Measurements from ENCODE around the gene RRP1B.
"Not testable (repeated sequence)": the region's sequence is repeated elsewhere in the genome, so short reads cannot be mapped to it uniquely, and the experiment has no call there.

Gene RRP1B

DNA sequence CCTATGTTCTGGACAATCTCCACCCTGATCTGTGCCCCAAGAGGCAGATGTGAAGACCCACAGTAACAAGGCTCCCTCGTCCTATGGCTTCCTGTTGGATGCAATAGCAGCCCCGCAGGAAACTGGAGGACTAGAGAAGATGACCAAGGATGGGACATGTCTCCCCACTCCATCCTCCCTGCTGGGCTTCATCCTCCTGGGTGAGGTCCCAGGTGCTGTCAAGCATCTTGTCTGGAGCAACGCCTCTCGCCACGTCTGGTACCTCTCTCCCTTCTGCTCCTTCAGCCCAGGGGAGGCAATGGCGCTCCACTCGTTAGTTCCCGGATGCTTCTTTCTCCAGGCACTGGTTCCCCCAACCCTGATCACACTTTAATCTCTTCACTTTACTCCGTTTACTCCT, 11.2 kb upstream of the RRP1B start:
- TF ChIP-seq, protein P1, sequence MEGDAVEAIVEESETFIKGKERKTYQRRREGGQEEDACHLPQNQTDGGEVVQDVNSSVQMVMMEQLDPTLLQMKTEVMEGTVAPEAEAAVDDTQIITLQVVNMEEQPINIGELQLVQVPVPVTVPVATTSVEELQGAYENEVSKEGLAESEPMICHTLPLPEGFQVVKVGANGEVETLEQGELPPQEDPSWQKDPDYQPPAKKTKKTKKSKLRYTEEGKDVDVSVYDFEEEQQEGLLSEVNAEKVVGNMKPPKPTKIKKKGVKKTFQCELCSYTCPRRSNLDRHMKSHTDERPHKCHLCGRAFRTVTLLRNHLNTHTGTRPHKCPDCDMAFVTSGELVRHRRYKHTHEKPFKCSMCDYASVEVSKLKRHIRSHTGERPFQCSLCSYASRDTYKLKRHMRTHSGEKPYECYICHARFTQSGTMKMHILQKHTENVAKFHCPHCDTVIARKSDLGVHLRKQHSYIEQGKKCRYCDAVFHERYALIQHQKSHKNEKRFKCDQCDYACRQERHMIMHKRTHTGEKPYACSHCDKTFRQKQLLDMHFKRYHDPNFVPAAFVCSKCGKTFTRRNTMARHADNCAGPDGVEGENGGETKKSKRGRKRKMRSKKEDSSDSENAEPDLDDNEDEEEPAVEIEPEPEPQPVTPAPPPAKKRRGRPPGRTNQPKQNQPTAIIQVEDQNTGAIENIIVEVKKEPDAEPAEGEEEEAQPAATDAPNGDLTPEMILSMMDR (IDR thresholded peaks at IDR 0.05) = no peak
- no peaks in the 10 kb centered on the region for H3K27me3 ChIP-seq
- no peak for DNase-seq
- H3K4me3 ChIP-seq = no peak overlapping the region
- H3K27ac ChIP-seq = no peak overlapping the region
- H3K4me1 ChIP-seq = peaks cover 0 to 23% (median 3%) of the 10 kb centered on the region in 4 donors
- intact Hi-C loops (cut with DNase I; ENCODE audit: low total_unique reads) = no loop called here
- no peaks in the 10 kb centered on the region for H3K36me3 ChIP-seq
- H3K9me3 ChIP-seq = no peaks in the 10 kb centered on the region

DNA sequence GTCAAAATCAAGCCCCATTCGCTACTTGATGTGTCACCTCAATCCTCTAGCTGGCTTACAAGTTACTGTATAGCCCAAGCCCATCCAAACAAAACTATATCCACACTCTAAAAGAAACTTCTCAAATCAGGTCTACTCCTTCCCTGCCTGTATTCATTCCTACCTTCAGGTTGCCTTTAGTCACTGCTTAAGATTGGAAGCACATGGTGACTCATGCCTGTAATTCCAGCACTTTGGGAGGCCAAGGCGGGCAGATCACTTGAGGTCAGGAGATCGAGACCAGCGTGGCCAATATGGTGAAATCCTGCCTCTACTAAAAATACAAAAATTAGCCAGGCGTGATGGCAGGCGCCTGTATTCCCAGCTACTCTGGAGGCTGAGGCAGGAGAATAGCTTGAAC, 7.4 kb upstream of the RRP1B start:
- H3K27me3 ChIP-seq; H3K4me3 ChIP-seq; intact Hi-C loops (cut with DNase I; ENCODE audit: low total_unique reads); H3K27ac ChIP-seq; H3K4me1 ChIP-seq; DNase-seq; H3K9me3 ChIP-seq; H3K36me3 ChIP-seq: not testable (repeated sequence)

DNA sequence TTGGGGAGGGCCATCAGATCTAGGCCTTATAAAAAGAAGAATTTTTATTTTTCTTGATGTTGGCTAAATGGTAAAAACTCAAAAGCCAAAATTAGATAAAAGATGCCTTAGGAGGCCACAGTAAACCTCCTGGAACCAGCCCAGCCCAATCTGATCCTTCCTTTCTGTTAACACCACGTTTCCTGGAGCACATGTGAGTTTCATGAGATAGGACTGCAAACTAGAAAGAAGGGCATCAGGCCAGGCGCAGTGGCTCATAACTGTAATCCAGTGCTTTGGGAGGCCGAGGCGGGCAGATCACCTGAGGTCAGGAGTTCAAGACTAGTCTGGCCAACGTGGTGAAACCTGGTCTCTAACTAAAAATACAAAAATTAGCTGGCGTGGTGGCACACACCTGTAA, 6.7 kb upstream of the RRP1B start:
- TF ChIP-seq, protein P1 (IDR thresholded peaks at IDR 0.05) = no peak
- Histone ChIP-seq H3K4me1 (no peaks in the 10 kb centered on the region), H3K4me3 (no peak overlapping the region), H3K27ac (no peak overlapping the region), H3K36me3 (no peaks in the 10 kb centered on the region), H3K9me3 (no peaks in the 10 kb centered on the region), H3K27me3 (no peaks in the 10 kb centered on the region)
- intact Hi-C loops (cut with DNase I; ENCODE audit: low total_unique reads) = no loop called here
- DNase-seq = no peak

DNA sequence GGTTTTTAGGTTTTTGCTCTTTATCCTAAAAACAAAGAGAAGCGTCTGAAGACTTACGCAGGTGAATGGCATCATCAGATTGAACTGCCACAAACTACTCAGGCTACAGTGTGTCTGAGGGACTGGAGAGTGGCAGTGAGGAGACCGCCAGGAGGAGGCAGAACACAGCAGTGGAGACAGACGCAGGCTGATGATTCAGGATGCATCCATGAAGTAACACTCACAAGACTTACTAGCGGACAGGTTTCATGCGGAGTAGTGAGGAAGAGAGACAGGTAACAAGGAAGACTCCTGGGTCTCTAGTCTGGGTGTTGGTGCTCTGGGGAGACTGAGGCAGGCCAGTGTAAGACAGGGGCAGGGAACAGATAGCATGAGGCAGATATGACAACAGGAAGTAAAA, 5.7 kb upstream of the RRP1B start:
- Histone ChIP-seq H3K27me3 (no peaks in the 10 kb centered on the region), H3K4me3 (no peak overlapping the region), H3K27ac (no peak overlapping the region), H3K9me3 (no peaks in the 10 kb centered on the region), H3K36me3 (no peaks in the 10 kb centered on the region), H3K4me1 (peaks cover 0 to 1% (median under 1%) of the 10 kb centered on the region in 4 donors)
- intact Hi-C loops (cut with DNase I; ENCODE audit: low total_unique reads) = no loop called here
- TF ChIP-seq, protein P1 (IDR thresholded peaks at IDR 0.05) = no peak
- DNase-seq = no peak

DNA sequence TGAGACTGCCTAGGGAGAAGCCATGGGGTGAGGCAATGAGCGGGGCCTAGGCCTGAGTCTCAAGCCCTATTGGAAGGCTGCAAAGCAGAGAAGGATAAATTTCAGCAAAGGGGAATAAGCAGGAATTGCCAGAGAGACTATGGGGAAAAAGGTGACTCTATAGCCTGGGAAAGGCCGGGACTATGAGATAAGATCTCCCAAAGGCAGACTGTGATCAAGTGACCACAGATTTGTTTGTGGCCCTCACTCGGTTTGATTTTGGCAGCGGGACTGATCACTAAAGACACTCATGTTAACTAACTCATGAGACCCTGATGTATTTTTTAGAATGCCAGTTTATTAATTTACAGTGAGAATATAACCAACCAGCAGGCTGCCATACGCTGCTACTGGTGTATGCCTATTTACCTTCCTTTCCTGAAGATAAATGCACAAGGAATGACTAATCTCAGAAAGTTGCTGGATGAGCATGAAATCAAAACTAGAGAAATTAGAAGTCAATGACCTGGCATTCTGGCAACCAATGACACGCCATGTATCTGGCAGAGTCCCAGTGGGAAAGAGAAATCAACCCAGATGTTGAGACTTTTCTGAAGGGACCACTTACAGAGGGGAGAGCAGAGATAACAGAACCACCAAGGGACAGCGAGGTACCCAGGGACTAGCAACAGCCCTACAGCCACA, 4.4 kb upstream of the RRP1B start:
- no peak for DNase-seq
- peaks cover 0 to 7% (median 3%) of the 10 kb centered on the region in 4 donors for H3K4me1 ChIP-seq
- intact Hi-C loops (cut with DNase I; ENCODE audit: low total_unique reads) = no loop called here
- H3K27me3 ChIP-seq = no peaks in the 10 kb centered on the region
- TF ChIP-seq, protein P1 (IDR thresholded peaks at IDR 0.05) = no peak
- no peaks in the 10 kb centered on the region for H3K9me3 ChIP-seq
- H3K36me3 ChIP-seq = no peaks in the 10 kb centered on the region
- H3K27ac ChIP-seq = no peak overlapping the region
- H3K4me3 ChIP-seq = no peak overlapping the region

DNA sequence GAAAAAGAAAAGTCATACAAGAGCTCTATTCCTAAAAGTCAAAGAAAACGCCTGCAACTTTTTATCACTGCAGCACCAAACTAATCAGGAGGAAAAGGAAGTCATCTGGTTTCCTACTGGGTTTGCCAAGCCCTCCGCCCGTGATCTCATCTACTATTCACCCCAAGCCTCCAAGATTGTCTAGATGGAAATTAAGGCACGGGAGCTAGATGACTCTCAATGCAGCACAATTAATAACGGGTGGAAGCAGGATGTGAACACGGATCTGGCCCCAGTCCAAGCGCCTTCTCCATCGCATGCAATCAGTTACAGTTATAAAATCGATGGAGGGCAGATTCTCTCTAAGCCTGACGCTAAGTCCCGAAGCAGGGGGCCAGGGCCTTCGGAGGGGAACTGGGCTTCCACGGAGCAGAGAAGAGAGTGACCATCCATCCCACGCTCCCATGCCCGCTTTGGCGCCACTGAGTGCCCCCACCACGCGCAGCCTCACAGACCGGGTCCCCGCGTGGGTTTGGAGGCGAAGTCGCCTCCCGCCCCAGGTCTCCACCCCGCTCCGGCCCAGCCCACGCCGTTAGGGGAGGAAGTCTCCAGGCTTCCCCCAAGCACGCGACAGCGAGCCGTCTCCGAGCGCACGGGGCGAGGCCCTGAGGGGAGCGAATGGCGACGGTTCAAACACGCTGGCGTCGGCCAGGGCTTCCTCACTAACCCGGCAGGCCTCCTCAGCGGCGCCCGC, 1.8 kb upstream of the RRP1B start:
- H3K36me3 ChIP-seq = peaks cover 0 to 6% (median 0%) of the 10 kb centered on the region in 3 donors
- no peak overlapping the region for H3K27ac ChIP-seq
- intact Hi-C loops (cut with DNase I; ENCODE audit: low total_unique reads) = loop anchor here (2.0 kb wide), 1 partner anchor 71 kb away; no protein-coding TSS in a partner anchor
- no peak overlapping the region for H3K4me3 ChIP-seq
- no peaks in the 10 kb centered on the region for H3K9me3 ChIP-seq
- no peaks in the 10 kb centered on the region for H3K27me3 ChIP-seq
- TF ChIP-seq, protein P1 (IDR thresholded peaks at IDR 0.05) = no peak
- no peak for DNase-seq
- H3K4me1 ChIP-seq = peaks cover 0 to 24% (median 12%) of the 10 kb centered on the region in 4 donors
